Liver (tissue), 3 donors: ENCODE data around the gene RABGGTA.

ENCODE experiments used
- ATF3 ChIP-seq: IDR thresholded peaks from 2 replicates; pipeline ENCODE4 v1.6.1; 2016; ENCODE audit warnings: antibody characterized with exemption
- CTCF ChIP-seq: fragments of 150-350 bp; IDR thresholded peaks from 2 replicates; pipeline ENCODE4 v1.5.1; 2017; ENCODE audit warnings: improper control_type of control experiment, low read depth, low read length; ENCODE audit not compliant: missing input control
- EGR1 ChIP-seq, 2 donors: IDR thresholded peaks; 2 replicates each; pipeline ENCODE4 v1.6.1; 2016 to 2018; ENCODE audit warnings: antibody characterized with exemption in 2 of 2, low read depth in 2 of 2
- FOXA2 ChIP-seq: IDR thresholded peaks from 2 replicates; pipeline ENCODE4 v1.6.1; 2016; ENCODE audit warnings: antibody characterized with exemption
- GABPA ChIP-seq, 2 donors: IDR thresholded peaks in 1 of 2; conservative IDR thresholded peaks in 1 of 2; 2 replicates each; pipeline ENCODE4 v1.6.1; 2016; ENCODE audit warnings: antibody characterized with exemption in 2 of 2, mild to moderate bottlenecking in 1 of 2, moderate library complexity in 1 of 2
- HNF4G ChIP-seq: IDR thresholded peaks from 2 replicates; pipeline ENCODE4 v1.6.1; 2016; ENCODE audit warnings: antibody characterized with exemption
- JUND ChIP-seq, 2 donors: IDR thresholded peaks; 2 replicates each; pipeline ENCODE4 v1.6.1; 2016; ENCODE audit warnings: antibody characterized with exemption in 2 of 2
- MAX ChIP-seq: IDR thresholded peaks from 2 replicates; pipeline ENCODE4 v1.6.1; 2016; ENCODE audit warnings: antibody characterized with exemption
- RAD21 ChIP-seq, 2 donors: IDR thresholded peaks; 2 replicates each; pipeline ENCODE4 v1.6.1; 2016; ENCODE audit warnings: antibody characterized with exemption in 2 of 2, mild to moderate bottlenecking in 2 of 2
- REST ChIP-seq: IDR thresholded peaks from 2 replicates; pipeline ENCODE4 v1.6.1; 2016; ENCODE audit warnings: antibody characterized with exemption, mild to moderate bottlenecking
- SP1 ChIP-seq: IDR thresholded peaks from 2 replicates; pipeline ENCODE4 v1.6.1; 2018; ENCODE audit warnings: antibody characterized with exemption, mild to moderate bottlenecking
- TAF1 ChIP-seq: conservative IDR thresholded peaks from 2 replicates; pipeline ENCODE4 v1.6.1; 2016; ENCODE audit warnings: antibody characterized with exemption, mild to moderate bottlenecking
- YY1 ChIP-seq: IDR thresholded peaks from 2 replicates; pipeline ENCODE4 v1.6.1; 2016; ENCODE audit warnings: antibody characterized with exemption, mild to moderate bottlenecking
- donor health status: healthy.
- donor health status: healthy.

GRCh38 chr14:24266344-24267244 is 4.8 kb downstream of the RABGGTA start:
- no peak for TF ChIP-seq JUND (IDR thresholded peaks at IDR 0.05)
- no peak for TF ChIP-seq EGR1 (IDR thresholded peaks at IDR 0.05; ENCODE audit: low read depth in 2 of 2)
- no peak for TF ChIP-seq HNF4G
- TF ChIP-seq CTCF: no peak
- no peak for TF ChIP-seq RAD21 (IDR thresholded peaks at IDR 0.05)
- no peak for TF ChIP-seq SP1
- TF ChIP-seq TAF1: no peak
- TF ChIP-seq ATF3: no peak
- TF ChIP-seq GABPA (IDR thresholded peaks at IDR 0.05 in 1 of 2, conservative IDR thresholded peaks at IDR 0.05 in 1 of 2): no peak
- TF ChIP-seq REST: no peak
- TF ChIP-seq FOXA2: no peak
- TF ChIP-seq YY1: no peak
- no peak for TF ChIP-seq MAX
